Measurements from ENCODE around the gene EPHA10.

EPHA10 gene

GRCh38 chr1:37746806-37747205 lies 18.1 kb downstream of the EPHA10 start:
- no peak for TF ChIP-seq TAF1 (IDR thresholded peaks at IDR 0.05; ENCODE audit: borderline replicate concordance, insufficient read depth, low read length)
- TF ChIP-seq, protein P1, sequence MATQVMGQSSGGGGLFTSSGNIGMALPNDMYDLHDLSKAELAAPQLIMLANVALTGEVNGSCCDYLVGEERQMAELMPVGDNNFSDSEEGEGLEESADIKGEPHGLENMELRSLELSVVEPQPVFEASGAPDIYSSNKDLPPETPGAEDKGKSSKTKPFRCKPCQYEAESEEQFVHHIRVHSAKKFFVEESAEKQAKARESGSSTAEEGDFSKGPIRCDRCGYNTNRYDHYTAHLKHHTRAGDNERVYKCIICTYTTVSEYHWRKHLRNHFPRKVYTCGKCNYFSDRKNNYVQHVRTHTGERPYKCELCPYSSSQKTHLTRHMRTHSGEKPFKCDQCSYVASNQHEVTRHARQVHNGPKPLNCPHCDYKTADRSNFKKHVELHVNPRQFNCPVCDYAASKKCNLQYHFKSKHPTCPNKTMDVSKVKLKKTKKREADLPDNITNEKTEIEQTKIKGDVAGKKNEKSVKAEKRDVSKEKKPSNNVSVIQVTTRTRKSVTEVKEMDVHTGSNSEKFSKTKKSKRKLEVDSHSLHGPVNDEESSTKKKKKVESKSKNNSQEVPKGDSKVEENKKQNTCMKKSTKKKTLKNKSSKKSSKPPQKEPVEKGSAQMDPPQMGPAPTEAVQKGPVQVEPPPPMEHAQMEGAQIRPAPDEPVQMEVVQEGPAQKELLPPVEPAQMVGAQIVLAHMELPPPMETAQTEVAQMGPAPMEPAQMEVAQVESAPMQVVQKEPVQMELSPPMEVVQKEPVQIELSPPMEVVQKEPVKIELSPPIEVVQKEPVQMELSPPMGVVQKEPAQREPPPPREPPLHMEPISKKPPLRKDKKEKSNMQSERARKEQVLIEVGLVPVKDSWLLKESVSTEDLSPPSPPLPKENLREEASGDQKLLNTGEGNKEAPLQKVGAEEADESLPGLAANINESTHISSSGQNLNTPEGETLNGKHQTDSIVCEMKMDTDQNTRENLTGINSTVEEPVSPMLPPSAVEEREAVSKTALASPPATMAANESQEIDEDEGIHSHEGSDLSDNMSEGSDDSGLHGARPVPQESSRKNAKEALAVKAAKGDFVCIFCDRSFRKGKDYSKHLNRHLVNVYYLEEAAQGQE (IDR thresholded peaks at IDR 0.05; ENCODE audit: insufficient read depth in 1 of 2, low read depth in 2 of 2, low read length in 2 of 2), result no peak
- no peak for TF ChIP-seq FOXP2 (optimal IDR thresholded peaks at IDR 0.05; ENCODE audit: borderline replicate concordance, extremely low read depth, extremely low read length, insufficient read depth)
- no peak for TF ChIP-seq POLR2AphosphoS5 (IDR thresholded peaks at IDR 0.05; ENCODE audit: low read depth, low read length)
- no peak for TF ChIP-seq SIN3A (IDR thresholded peaks at IDR 0.05; ENCODE audit: borderline replicate concordance, insufficient read depth, low read length)

- no peak for TF ChIP-seq FOXP2 (optimal IDR thresholded peaks at IDR 0.05; ENCODE audit: borderline replicate concordance, extremely low read depth, extremely low read length, insufficient read depth)
- TF ChIP-seq POLR2AphosphoS5 (IDR thresholded peaks at IDR 0.05; ENCODE audit: low read depth, low read length), result no peak
- TF ChIP-seq TAF1 (IDR thresholded peaks at IDR 0.05; ENCODE audit: borderline replicate concordance, insufficient read depth, low read length), result no peak
- no peak for TF ChIP-seq SIN3A (IDR thresholded peaks at IDR 0.05; ENCODE audit: borderline replicate concordance, insufficient read depth, low read length)
- TF ChIP-seq, protein P1 (IDR thresholded peaks at IDR 0.05; ENCODE audit: insufficient read depth in 1 of 2, low read depth in 2 of 2, low read length in 2 of 2), result no peak
These were observed 23.3 kb downstream of the EPHA10 start for GRCh38 chr1:37741662-37742061.

- no peak for TF ChIP-seq SIN3A (IDR thresholded peaks at IDR 0.05; ENCODE audit: borderline replicate concordance, insufficient read depth, low read length)
These were observed 23.8 kb downstream of the EPHA10 start for GRCh38 chr1:37741130-37741529.

DNA sequence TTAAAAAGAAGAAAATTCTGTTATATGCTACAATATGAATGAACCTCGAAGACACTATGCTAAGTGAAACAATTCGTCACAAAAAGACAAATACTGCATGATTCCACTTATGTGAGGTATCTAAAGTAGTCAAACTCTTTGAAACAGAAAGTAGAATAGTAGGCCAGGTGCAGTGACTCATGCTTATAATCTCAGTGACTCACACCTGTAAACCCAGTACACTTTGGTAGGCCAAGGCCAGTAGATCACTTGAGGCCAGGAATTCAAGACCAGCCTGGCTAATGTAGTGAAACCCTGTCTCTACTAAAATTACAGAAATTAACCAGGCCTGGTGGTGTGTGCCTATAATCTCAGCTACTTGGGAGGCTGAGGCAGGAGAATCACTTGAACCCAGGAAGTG lies 25.7 kb downstream of the EPHA10 start:
- no peak for TF ChIP-seq POLR2AphosphoS5 (IDR thresholded peaks at IDR 0.05; ENCODE audit: low read depth, low read length)
- no peak for TF ChIP-seq SIN3A (IDR thresholded peaks at IDR 0.05; ENCODE audit: borderline replicate concordance, insufficient read depth, low read length)
- no peak for TF ChIP-seq TAF1 (IDR thresholded peaks at IDR 0.05; ENCODE audit: borderline replicate concordance, insufficient read depth, low read length)
- TF ChIP-seq, protein P1 (IDR thresholded peaks at IDR 0.05; ENCODE audit: insufficient read depth in 1 of 2, low read depth in 2 of 2, low read length in 2 of 2), result no peak
- no peak for TF ChIP-seq FOXP2 (optimal IDR thresholded peaks at IDR 0.05; ENCODE audit: borderline replicate concordance, extremely low read depth, extremely low read length, insufficient read depth)

DNA sequence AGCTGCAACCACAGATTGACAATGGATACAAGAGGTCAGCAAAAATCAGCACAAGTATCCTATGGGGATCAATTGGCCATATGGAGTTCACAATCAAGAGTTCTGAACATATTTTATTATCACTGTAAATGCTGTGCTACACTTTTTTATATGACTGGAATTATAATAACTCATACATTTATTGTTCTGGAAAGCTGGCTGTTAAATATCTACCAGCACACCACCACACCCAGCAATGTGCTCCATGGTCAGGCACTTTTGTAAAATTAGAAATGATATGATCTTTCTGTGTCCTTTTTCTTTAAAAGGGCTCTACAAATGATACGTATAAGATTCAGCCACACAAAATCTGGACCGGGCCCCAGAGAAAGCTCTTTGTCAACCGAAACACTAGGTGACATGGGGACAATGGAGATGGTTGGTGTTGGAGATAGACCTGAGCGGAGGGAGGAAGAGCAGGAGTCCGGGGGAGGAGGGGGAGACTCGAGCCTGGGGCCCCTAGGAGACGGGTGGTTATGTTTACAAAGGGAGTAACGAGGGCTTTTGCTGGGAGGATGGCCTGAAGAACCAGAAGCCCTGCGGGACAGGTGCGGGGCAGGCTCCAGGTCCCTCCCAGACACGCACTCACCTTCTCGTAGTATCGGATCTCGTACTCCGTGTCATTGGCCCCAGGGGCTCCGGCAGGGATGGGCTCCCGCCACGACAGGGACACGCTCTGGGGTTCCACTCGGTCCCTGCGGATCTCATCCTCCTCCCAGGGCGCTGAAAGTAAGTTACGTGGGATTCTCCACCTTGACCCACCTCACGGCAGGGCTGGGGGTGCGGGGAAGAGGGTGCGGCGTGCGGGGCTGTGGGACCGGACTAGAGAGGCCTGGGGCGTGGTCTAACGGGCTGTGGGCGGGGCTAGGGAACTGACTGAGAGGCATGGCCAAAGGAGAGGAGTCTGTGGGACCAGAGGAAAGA lies 30.0 kb downstream of the EPHA10 start:
- TF ChIP-seq FOXP2 (optimal IDR thresholded peaks at IDR 0.05; ENCODE audit: borderline replicate concordance, extremely low read depth, extremely low read length, insufficient read depth) (no peak), SIN3A (IDR thresholded peaks at IDR 0.05; ENCODE audit: borderline replicate concordance, insufficient read depth, low read length) (no peak), POLR2AphosphoS5 (IDR thresholded peaks at IDR 0.05; ENCODE audit: low read depth, low read length) (no peak), TAF1 (IDR thresholded peaks at IDR 0.05; ENCODE audit: borderline replicate concordance, insufficient read depth, low read length) (no peak)

Data from PFSK-1 (cell line).